Peyer's patch (tissue), 4 donors: ENCODE results near the gene SMNDC1. TPM values are rescaled to one million over a fixed set of nuclear protein-coding genes. Genes with fewer than 3 reads are reported as not detected.

Experiments
- DNase-seq, 3 donors: peaks; one replicate each; pipeline ENCODE4 v3.0.0-alpha.2; 2017 to 2019
- H3K27ac ChIP-seq, 4 donors: fragments of 200-600 bp; sonication (generic); one replicate each; pipeline ENCODE4 v1.5.1; 2016 to 2019
- H3K27me3 ChIP-seq, 2 donors: fragments of 200-600 bp; sonication (generic); one replicate each; pipeline ENCODE4 v1.5.1; 2019
- H3K36me3 ChIP-seq, 3 donors: fragments of 200-600 bp; sonication (generic); one replicate each; pipeline ENCODE4 v1.5.1; 2016 to 2019
- H3K4me1 ChIP-seq, 4 donors: fragments of 200-600 bp; sonication (generic); one replicate each; pipeline ENCODE4 v1.5.1; 2016 to 2019
- H3K4me3 ChIP-seq, 4 donors: fragments of 200-600 bp; sonication (generic); 1 replicate in 3 of 4; 2 replicates in 1 of 4; pipeline ENCODE4 v1.5.1; 2016 to 2019; ENCODE audit warnings: mild to moderate bottlenecking in 1 of 4
- H3K9me3 ChIP-seq, 4 donors: fragments of 200-600 bp; sonication (generic); one replicate each; pipeline ENCODE4 v1.5.1; 2016 to 2019; ENCODE audit warnings: mild to moderate bottlenecking in 1 of 4
- POLR2A ChIP-seq, 2 donors: fragments of 450-650 bp; IDR thresholded peaks; one replicate each; pipeline ENCODE4 v1.5.1; 2017; ENCODE audit warnings: antibody characterized with exemption in 2 of 2, mild to moderate bottlenecking in 2 of 2, moderate library complexity in 2 of 2
- total RNA-seq, 4 donors: library from RNA; depleted of rRNA; stranded (reverse); fragments of >200 nt; gene quantifications; one replicate each; pipeline ENCODE4 v1.1.0, GENCODE V29; 2016
- TF ChIP-seq, protein P1 (sequence below), 6 experiments: fragments of 450-650 bp in 4 of 6; fragments of 200-600 bp in 2 of 6; sonication (generic) in 1 of 6; IDR thresholded peaks; one replicate each; pipeline ENCODE4 v1.5.1; 2017 to 2019; ENCODE audit warnings: antibody characterized with exemption in 6 of 6, mild to moderate bottlenecking in 3 of 6, moderate library complexity in 1 of 6

The SMNDC1 gene
- total RNA-seq, 4 donors from 2014 or later = 10.5 to 40.4 (median 17.5) TPM

DNA sequence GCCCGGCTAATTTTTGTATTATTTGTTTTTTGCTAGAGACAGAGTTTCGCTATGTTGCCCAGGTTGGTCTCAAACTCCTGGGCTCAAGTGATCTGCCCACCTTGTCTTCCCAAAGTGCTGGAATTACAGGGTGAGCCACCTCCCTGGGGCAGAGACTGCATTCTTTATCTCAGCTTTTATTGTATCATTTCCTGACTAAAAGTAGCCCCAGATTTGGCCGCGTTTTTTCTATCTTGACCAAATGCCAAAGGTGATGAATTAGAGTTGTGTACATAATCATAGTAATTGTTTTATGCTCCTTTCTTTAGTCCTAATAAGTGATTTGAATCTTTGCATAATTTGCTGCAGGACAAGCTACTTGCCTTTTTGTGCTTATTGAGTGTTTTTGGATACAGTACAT lies 3.1 kb upstream of the SMNDC1 start:
- no peak for DNase-seq
- H3K27me3 ChIP-seq = no peaks in the 10 kb centered on the region
- H3K4me3 ChIP-seq = no peak overlapping the region
- TF ChIP-seq, protein P1, sequence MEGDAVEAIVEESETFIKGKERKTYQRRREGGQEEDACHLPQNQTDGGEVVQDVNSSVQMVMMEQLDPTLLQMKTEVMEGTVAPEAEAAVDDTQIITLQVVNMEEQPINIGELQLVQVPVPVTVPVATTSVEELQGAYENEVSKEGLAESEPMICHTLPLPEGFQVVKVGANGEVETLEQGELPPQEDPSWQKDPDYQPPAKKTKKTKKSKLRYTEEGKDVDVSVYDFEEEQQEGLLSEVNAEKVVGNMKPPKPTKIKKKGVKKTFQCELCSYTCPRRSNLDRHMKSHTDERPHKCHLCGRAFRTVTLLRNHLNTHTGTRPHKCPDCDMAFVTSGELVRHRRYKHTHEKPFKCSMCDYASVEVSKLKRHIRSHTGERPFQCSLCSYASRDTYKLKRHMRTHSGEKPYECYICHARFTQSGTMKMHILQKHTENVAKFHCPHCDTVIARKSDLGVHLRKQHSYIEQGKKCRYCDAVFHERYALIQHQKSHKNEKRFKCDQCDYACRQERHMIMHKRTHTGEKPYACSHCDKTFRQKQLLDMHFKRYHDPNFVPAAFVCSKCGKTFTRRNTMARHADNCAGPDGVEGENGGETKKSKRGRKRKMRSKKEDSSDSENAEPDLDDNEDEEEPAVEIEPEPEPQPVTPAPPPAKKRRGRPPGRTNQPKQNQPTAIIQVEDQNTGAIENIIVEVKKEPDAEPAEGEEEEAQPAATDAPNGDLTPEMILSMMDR (IDR thresholded peaks at IDR 0.05) = no peak
- TF ChIP-seq POLR2A (IDR thresholded peaks at IDR 0.05) = no peak
- peaks cover 0 to 11% (median 5%) of the 10 kb centered on the region in 4 donors for H3K4me1 ChIP-seq
- no peaks in the 10 kb centered on the region for H3K36me3 ChIP-seq
- no peak overlapping the region for H3K27ac ChIP-seq
- no peaks in the 10 kb centered on the region for H3K9me3 ChIP-seq

DNA sequence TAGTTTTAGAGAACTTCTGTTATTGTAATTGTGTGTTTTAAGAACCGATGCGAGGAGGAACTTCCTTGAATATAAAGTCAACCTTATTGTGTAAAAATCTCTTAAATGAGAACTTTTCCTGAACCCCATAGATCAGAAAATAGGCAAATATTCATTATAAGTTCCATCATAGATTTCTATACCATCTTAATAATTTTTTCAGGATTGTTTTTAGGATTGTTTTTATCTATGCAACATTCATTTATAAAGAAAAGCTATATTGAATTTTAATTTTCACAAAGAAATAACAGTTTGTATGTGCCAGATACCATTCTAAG lies 1.7 kb upstream of the SMNDC1 start:
- peak overlapping the region in 2 of 4 donors; percentile 88 to 89 for H3K27ac ChIP-seq
- H3K27me3 ChIP-seq = no peaks in the 10 kb centered on the region
- no peaks in the 10 kb centered on the region for H3K9me3 ChIP-seq
- TF ChIP-seq, protein P1 (IDR thresholded peaks at IDR 0.05) = no peak
- TF ChIP-seq POLR2A (IDR thresholded peaks at IDR 0.05) = no peak
- no peak overlapping the region for H3K4me3 ChIP-seq
- H3K4me1 ChIP-seq = peaks cover 0 to 21% (median 5%) of the 10 kb centered on the region in 4 donors
- DNase-seq = no peak
- H3K36me3 ChIP-seq = peaks cover 0 to 13% (median 0%) of the 10 kb centered on the region in 3 donors

- Histone ChIP-seq H3K4me1 (peaks cover 0 to 25% (median 5%) of the 10 kb centered on the region in 4 donors), H3K36me3 (peaks cover 0 to 18% (median 0%) of the 10 kb centered on the region in 3 donors), H3K27me3 (no peaks in the 10 kb centered on the region), H3K27ac (peak overlapping the region in 3 of 4 donors; percentile 88 to 90 (median 89)), H3K9me3 (no peaks in the 10 kb centered on the region), H3K4me3 (peak overlapping the region in 1 of 4 donors; percentile 72)
- DNase-seq = peak in 2 of 3 donors; percentile 49 to 74
- TF ChIP-seq, protein P1 (IDR thresholded peaks at IDR 0.05) = peak; percentile 36 to 89 (median 78)
- TF ChIP-seq POLR2A (IDR thresholded peaks at IDR 0.05) = no peak
Measured at GRCh38 chr10:110305767-110306451, 1.2 kb upstream of the SMNDC1 start.

DNA sequence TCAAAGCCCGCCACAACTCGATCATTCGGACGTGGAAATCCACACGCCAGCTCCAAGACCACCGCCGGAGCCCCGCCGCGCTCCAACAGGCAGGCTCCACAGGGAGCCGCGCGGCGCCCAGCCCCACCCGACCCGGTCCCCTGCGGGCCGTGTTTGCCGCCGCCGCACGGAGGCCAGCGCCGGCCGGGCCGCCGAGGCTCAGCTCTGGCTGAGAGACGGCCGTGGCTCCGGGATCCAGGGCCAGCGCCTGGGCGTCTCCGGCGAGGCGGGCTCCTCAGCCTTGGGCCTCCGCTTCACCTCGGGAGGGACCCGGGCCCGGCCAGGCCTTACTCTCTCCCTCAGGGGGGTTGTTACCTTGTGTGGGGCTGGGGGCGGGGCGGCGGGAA lies 333 bp downstream of the SMNDC1 start:
- Histone ChIP-seq H3K4me3 (peak overlapping the region; percentile 72 to 87 (median 76)), H3K4me1 (peaks cover 0 to 32% (median 5%) of the 10 kb centered on the region in 4 donors), H3K36me3 (peaks cover 0 to 33% (median 0%) of the 10 kb centered on the region in 3 donors), H3K9me3 (no peaks in the 10 kb centered on the region), H3K27me3 (no peaks in the 10 kb centered on the region), H3K27ac (peak overlapping the region; percentile 88 to 96 (median 90))
- TF ChIP-seq, protein P1 (IDR thresholded peaks at IDR 0.05) = peak in 3 of 6 experiments; percentile 15 to 18 (median 16)
- TF ChIP-seq POLR2A (IDR thresholded peaks at IDR 0.05) = no peak
- no peak for DNase-seq

- Histone ChIP-seq H3K27ac (peak overlapping the region in 2 of 4 donors; percentile 90 to 96), H3K4me3 (peak overlapping the region; percentile 72 to 87 (median 76)), H3K36me3 (peaks cover 0 to 40% (median 0%) of the 10 kb centered on the region in 3 donors), H3K9me3 (no peaks in the 10 kb centered on the region), H3K27me3 (no peaks in the 10 kb centered on the region), H3K4me1 (peaks cover 0 to 32% (median 5%) of the 10 kb centered on the region in 4 donors)
- no peak for DNase-seq
- TF ChIP-seq POLR2A (IDR thresholded peaks at IDR 0.05) = no peak
- TF ChIP-seq, protein P1 (IDR thresholded peaks at IDR 0.05) = no peak
Measured at GRCh38 chr10:110303681-110304080, 1.0 kb downstream of the SMNDC1 start.
